Measurements from ENCODE around the gene ANK2.

Gene ANK2

DNA sequence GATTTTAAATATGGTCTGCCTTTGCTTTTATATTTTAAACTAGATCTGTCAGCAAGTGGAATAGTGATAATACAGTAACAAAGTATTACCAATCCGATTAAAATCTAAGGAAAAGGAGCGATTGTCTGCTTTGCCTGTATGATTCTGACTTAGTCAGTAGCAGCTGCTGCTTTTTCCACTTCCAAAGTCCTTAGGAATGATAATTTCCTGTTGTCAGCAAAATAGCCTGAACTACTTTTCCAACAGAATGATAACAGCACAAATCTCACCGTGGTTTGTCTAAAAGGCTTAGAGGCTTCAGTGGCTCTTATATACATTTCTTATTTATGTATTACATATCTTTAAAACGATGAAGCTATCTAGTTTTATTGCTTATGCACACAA, 290.0 kb downstream of the ANK2 start:
- no peak overlapping the region for H3K4me3 ChIP-seq (ENCODE audit: low read depth, low read length)
- TF ChIP-seq, protein P1, sequence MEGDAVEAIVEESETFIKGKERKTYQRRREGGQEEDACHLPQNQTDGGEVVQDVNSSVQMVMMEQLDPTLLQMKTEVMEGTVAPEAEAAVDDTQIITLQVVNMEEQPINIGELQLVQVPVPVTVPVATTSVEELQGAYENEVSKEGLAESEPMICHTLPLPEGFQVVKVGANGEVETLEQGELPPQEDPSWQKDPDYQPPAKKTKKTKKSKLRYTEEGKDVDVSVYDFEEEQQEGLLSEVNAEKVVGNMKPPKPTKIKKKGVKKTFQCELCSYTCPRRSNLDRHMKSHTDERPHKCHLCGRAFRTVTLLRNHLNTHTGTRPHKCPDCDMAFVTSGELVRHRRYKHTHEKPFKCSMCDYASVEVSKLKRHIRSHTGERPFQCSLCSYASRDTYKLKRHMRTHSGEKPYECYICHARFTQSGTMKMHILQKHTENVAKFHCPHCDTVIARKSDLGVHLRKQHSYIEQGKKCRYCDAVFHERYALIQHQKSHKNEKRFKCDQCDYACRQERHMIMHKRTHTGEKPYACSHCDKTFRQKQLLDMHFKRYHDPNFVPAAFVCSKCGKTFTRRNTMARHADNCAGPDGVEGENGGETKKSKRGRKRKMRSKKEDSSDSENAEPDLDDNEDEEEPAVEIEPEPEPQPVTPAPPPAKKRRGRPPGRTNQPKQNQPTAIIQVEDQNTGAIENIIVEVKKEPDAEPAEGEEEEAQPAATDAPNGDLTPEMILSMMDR (IDR thresholded peaks at IDR 0.05; ENCODE audit: low read depth, low read length) = no peak
- in situ Hi-C loops (cut with HindIII; ENCODE audit: low sequenced_read_pairs) = no loop called here
- DNase-seq (ENCODE audit: low read depth, low spot score) = peak; percentile 15

DNA sequence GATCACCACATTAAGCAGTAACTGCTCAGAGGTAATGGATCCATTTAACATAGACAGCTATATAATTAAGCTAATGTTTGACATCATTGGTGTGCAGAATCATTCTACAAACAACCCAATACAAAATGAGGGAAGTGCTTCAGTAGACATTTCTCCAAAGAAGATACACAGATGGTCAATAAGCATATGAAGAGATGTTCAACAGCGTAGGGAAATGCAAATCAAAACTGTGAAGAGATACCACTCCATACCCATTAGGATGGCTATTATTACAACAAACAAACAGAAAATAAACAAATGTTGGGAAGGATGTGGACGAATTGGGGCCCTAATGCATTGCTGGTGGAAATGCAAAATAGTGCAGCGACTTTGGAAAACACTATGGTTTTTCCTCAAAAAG, 294.6 kb downstream of the ANK2 start:
- TF ChIP-seq, protein P1 (IDR thresholded peaks at IDR 0.05; ENCODE audit: low read depth, low read length) = no peak
- no peak overlapping the region for H3K4me3 ChIP-seq (ENCODE audit: low read depth, low read length)
- no peak for DNase-seq (ENCODE audit: low read depth, low spot score)
- in situ Hi-C loops (cut with HindIII; ENCODE audit: low sequenced_read_pairs) = no loop called here

GRCh38 chr4:113347245-113347644, 297.8 kb downstream of the ANK2 start:
- TF ChIP-seq, protein P1 (IDR thresholded peaks at IDR 0.05; ENCODE audit: low read depth, low read length) = no peak
- in situ Hi-C loops (cut with HindIII; ENCODE audit: low sequenced_read_pairs) = no loop called here
- DNase-seq (ENCODE audit: low read depth, low spot score) = peak; percentile 5

DNA sequence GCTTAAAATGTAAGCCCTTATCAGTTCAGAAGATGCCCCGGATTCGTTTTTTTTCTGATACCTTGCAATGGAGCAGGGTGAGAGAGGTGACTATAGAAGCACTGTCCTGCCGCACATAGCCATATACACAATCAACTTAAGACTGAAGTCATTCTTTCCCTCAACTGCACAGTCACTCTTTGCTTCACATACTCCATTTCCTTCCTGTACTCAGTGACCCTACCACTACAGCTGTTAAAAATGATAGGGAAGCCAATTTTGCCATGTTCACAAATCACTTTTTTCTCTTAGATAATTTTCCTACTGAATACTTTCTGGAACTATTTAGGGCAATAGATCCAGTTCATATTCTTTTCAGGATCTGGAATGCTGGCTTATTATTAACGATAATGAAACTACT, 300.0 kb downstream of the ANK2 start:
- in situ Hi-C loops (cut with HindIII; ENCODE audit: low sequenced_read_pairs) = no loop called here
- TF ChIP-seq, protein P1 (IDR thresholded peaks at IDR 0.05; ENCODE audit: low read depth, low read length) = no peak
- no peak for DNase-seq (ENCODE audit: low read depth, low spot score)
- no peak overlapping the region for H3K4me3 ChIP-seq (ENCODE audit: low read depth, low read length)

More at GRCh38 chr4:113347245-113347644, 297.8 kb downstream of the ANK2 start:
- H3K4me3 ChIP-seq (ENCODE audit: low read depth, low read length) = no peak overlapping the region

DNA sequence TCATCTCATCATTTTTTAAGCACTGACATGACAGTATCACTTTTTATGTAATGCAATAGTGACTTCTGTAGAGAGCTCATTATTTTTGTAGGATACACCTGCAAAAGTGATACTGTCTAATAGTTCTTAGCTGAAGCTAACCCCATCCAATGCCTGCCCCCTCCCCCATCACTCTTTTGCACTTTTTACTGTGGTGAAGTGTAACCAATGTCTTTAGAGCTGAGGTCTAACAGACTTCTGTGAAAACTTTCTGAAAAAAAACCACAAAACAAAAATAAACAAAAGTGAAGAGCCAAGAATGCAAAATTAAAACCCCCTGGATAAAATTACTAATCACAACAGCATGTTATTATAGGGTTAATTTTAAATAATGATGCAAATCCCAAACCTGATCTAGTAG, 301.1 kb downstream of the ANK2 start:
- no peak overlapping the region for H3K4me3 ChIP-seq (ENCODE audit: low read depth, low read length)
- in situ Hi-C loops (cut with HindIII; ENCODE audit: low sequenced_read_pairs) = no loop called here
- DNase-seq (ENCODE audit: low read depth, low spot score) = peak; percentile 32
- TF ChIP-seq, protein P1 (IDR thresholded peaks at IDR 0.05; ENCODE audit: low read depth, low read length) = no peak

GRCh38 chr4:113355550-113356371, 306.3 kb downstream of the ANK2 start:
- H3K4me3 ChIP-seq (ENCODE audit: low read depth, low read length) = no peak overlapping the region
- peak; percentile 92 for DNase-seq (ENCODE audit: low read depth, low spot score)
- in situ Hi-C loops (cut with HindIII; ENCODE audit: low sequenced_read_pairs) = no loop called here
- TF ChIP-seq, protein P1 (IDR thresholded peaks at IDR 0.05; ENCODE audit: low read depth, low read length) = peak; percentile 20
